K562 (cell line): Measurements from ENCODE around the gene GARNL3. TPM values are rescaled to one million over a fixed set of nuclear protein-coding genes. Genes with fewer than 3 reads are reported as not detected.
A peak's percentile ranks its signal among the peaks of the same experiment; 100 is the strongest.

Source experiments
- DEAF1 ChIP-seq: fragments of 450-650 bp; formaldehyde crosslinking; IDR thresholded peaks from 2 replicates; pipeline ENCODE4 v1.4.0; 2020; ENCODE audit warnings: mild to moderate bottlenecking, moderate library complexity
- ETV1 ChIP-seq: fragments of 450-650 bp; conservative IDR thresholded peaks from 2 replicates; pipeline ENCODE4 v1.6.1; 2016; ENCODE audit warnings: missing genetic modification characterization, control low read depth, low read depth, missing compliant biosample characterization
- HNRNPLL ChIP-seq: fragments of 200-400 bp; formaldehyde crosslinking; IDR thresholded peaks from 2 replicates; pipeline ENCODE4 v1.6.1; 2017; ENCODE audit warnings: low read length, low read depth, mild to moderate bottlenecking; ENCODE audit not compliant: poor library complexity, severe bottlenecking
- IRF2 ChIP-seq: sonication (generic); formaldehyde crosslinking; IDR thresholded peaks from 2 replicates; pipeline ENCODE4 v1.8.1; 2022; ENCODE audit warnings: mild to moderate bottlenecking, missing genetic modification reagents
- KLF1 ChIP-seq: fragments of 450-650 bp; IDR thresholded peaks from 2 replicates; pipeline ENCODE4 v1.6.1; 2016; ENCODE audit warnings: missing genetic modification characterization, missing compliant biosample characterization
- MGA ChIP-seq: fragments of 450-650 bp; IDR thresholded peaks from 2 replicates; pipeline ENCODE4 v1.6.1; 2016; ENCODE audit warnings: mild to moderate bottlenecking, moderate library complexity
- NRF1 ChIP-seq, 2 experiments: fragments of 450-650 bp; IDR thresholded peaks in 1 of 2; conservative IDR thresholded peaks in 1 of 2; 2 replicates each; pipeline ENCODE4 v1.6.1; 2014; ENCODE audit warnings: mild to moderate bottlenecking in 2 of 2
- POLR2AphosphoS5 ChIP-seq: IDR thresholded peaks from 2 replicates; pipeline ENCODE4 v1.6.1; 2011; ENCODE audit warnings: mild to moderate bottlenecking, low read depth, low read length, moderate library complexity; ENCODE audit not compliant: control insufficient read depth, insufficient read depth
- POLR2H ChIP-seq: IDR thresholded peaks from 2 replicates; pipeline ENCODE4 v1.6.1; 2016; ENCODE audit warnings: missing genetic modification characterization, low read depth, mild to moderate bottlenecking, control low read depth, missing compliant biosample characterization, moderate library complexity
- TFAM ChIP-seq: fragments of 250-450 bp; sonication (Bioruptor Pico); conservative IDR thresholded peaks from 2 replicates; pipeline ENCODE4 v1.5.0; 2021; ENCODE audit warnings: mild to moderate bottlenecking, moderate library complexity
- TSC22D4 ChIP-seq: fragments of 450-650 bp; IDR thresholded peaks from 2 replicates; pipeline ENCODE4 v1.6.1; 2016; ENCODE audit warnings: missing genetic modification characterization, missing biosample characterization, control low read depth
- ZBED1 ChIP-seq: IDR thresholded peaks from 2 replicates; pipeline ENCODE4 v1.6.1; 2014
- ZNF124 ChIP-seq: sonication (generic); formaldehyde crosslinking; IDR thresholded peaks from 2 replicates; pipeline ENCODE4 v1.8.1; 2022; ENCODE audit warnings: missing genetic modification reagents
- ZNF217 ChIP-seq: sonication (generic); formaldehyde crosslinking; IDR thresholded peaks from 2 replicates; pipeline ENCODE4 v1.8.0; 2022; ENCODE audit warnings: mild to moderate bottlenecking, missing genetic modification reagents
- ZNF274 ChIP-seq: IDR thresholded peaks from 2 replicates; pipeline ENCODE4 v1.6.1; 2011; ENCODE audit warnings: low read depth, mild to moderate bottlenecking, low read length, moderate library complexity, borderline replicate concordance
- ZNF699 ChIP-seq: fragments of 250-450 bp; sonication (Bioruptor Pico); IDR thresholded peaks from 2 replicates; pipeline ENCODE4 v1.8.0; 2021; ENCODE audit warnings: mild to moderate bottlenecking, moderate library complexity; ENCODE audit not compliant: insufficient replicate concordance
- ZNF830 ChIP-seq: fragments of 250-450 bp; sonication (Bioruptor Pico); IDR thresholded peaks from 2 replicates; pipeline ENCODE4 v1.5.0; 2021; ENCODE audit warnings: mild to moderate bottlenecking
- polyA plus RNA-seq, 8 experiments: library from polyadenylated mRNA; depleted of rRNA in 4 of 8; stranded (reverse) in 5 of 8; unstranded in 3 of 8; fragments of >200 nt; fragmentation: Nextera tagmentation in 2 of 8; fragmentation: Illumina TruSeq in 1 of 8; extraction: Ambion mirVana in 2 of 8; extraction: Trizol in 1 of 8; gene quantifications; 2 replicates each; pipeline versions ENCODE4 v1.2.1 to v1.2.3, GENCODE V29; 2011 to 2014; ENCODE audit warnings: inconsistent platforms in 1 of 8, missing spikeins in 1 of 8
- total RNA-seq, 7 experiments: library from RNA; depleted of rRNA in 6 of 7; stranded (reverse); fragments of >200 nt in 6 of 7; fragmentation: Illumina TruSeq in 2 of 7; extraction: Trizol in 2 of 7; gene quantifications; 2 replicates each; pipeline versions ENCODE4 v1.2.1 to v1.2.3, GENCODE V29; 2011 to 2021; ENCODE audit warnings: low replicate concordance in 1 of 7

Gene GARNL3
- total and polyA plus RNA-seq, 9 of the 15 experiments (the other 6 are each of a cell fraction or from before 2014, with no cell fraction given): 0.35 to 2.7 (median 1.6) TPM

DNA sequence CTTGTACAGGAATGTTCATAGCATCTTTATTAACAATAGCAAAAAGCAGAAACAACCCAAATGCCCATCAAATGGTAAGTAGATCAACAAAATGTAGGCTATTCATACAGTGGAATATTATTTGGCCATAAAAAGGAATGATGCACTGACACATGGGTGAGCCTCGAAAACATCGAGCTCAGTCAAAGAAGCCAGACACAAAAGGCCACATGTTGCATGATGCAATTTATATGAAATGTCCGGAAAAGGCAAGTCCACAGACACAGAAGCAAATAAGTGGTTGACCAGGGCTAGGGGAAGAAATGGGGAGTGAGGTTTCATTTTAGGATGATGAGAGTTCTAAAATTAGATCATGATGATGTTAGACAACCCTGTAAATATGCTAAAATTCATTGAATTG is 115.9 kb downstream of the GARNL3 start (continued):
- TF ChIP-seq MGA (peak; percentile 97), NRF1 (conservative IDR thresholded peaks at IDR 0.05 in 1 of 2, IDR thresholded peaks at IDR 0.05 in 1 of 2) (no peak), ZNF699 (CRISPR knock-in tag) (no peak), TFAM (CRISPR knock-in tag) (no peak), ZNF217 (CRISPR knock-in tag) (no peak), TSC22D4 (no peak), KLF1 (no peak), ZNF274 (no peak), IRF2 (CRISPR knock-in tag) (no peak), POLR2H (tag) (peak; percentile 50; the same call in 1 of the 2 replicates), POLR2AphosphoS5 (no peak), ETV1 (tag) (peak; percentile 77), ZBED1 (no peak), DEAF1 (no peak), ZNF124 (CRISPR knock-in tag) (no peak), HNRNPLL (no peak), ZNF830 (CRISPR knock-in tag) (no peak)
